Uterus (tissue), 4 donors: Measurements from ENCODE around the gene MED26. TPM values are rescaled to one million over a fixed set of nuclear protein-coding genes. Genes with fewer than 3 reads are reported as not detected.

ENCODE experiments used
- DNase-seq, 2 donors: peaks; one replicate each; pipeline ENCODE4 v3.0.0-alpha.2; 2019 to 2020
- H3K27ac ChIP-seq, 2 donors: fragments of 200-600 bp; sonication (generic); 1 replicate in 1 of 2; 2 replicates in 1 of 2; pipeline ENCODE4 v1.5.1; 2016 to 2018
- H3K27me3 ChIP-seq, 2 donors: fragments of 200-600 bp; sonication (generic); one replicate each; pipeline ENCODE4 v1.5.1; 2018 to 2019; ENCODE audit warnings: control low read depth in 1 of 2
- H3K36me3 ChIP-seq, 2 donors: fragments of 200-600 bp; sonication (generic); one replicate each; pipeline ENCODE4 v1.5.1; 2019; ENCODE audit warnings: control low read depth in 1 of 2
- H3K4me1 ChIP-seq, 2 donors: fragments of 200-600 bp; sonication (generic); one replicate each; pipeline ENCODE4 v1.5.1; 2018 to 2019; ENCODE audit warnings: control low read depth in 1 of 2
- H3K4me3 ChIP-seq, 2 donors: fragments of 200-600 bp; sonication (generic); 1 replicate in 1 of 2; 2 replicates in 1 of 2; pipeline ENCODE4 v1.5.1; 2018 to 2019; ENCODE audit warnings: mild to moderate bottlenecking in 1 of 2
- H3K9me3 ChIP-seq, 2 donors: fragments of 200-600 bp; sonication (generic); one replicate each; pipeline ENCODE4 v1.5.1; 2019; ENCODE audit warnings: control low read depth in 1 of 2
- POLR2A ChIP-seq, 2 donors: fragments of 450-650 bp; IDR thresholded peaks; one replicate each; pipeline ENCODE4 v1.6.1; 2016; ENCODE audit warnings: antibody characterized with exemption in 2 of 2, mild to moderate bottlenecking in 1 of 2, moderate library complexity in 1 of 2
- intact Hi-C: fragments of 100-400 bp; cut with DNase I; formaldehyde crosslinking; loops from one replicate; pipeline ENCODE4 v1.15.1; 2023; ENCODE audit warnings: low total_unique reads
- small RNA-seq: library from RNA; depleted of rRNA; stranded (forward); fragments of <200 nt; gene quantifications from one replicate; pipeline ENCODE3, GENCODE V24; 2016
- total RNA-seq, 4 donors: library from RNA; depleted of rRNA in 3 of 4; stranded (reverse); fragments of >200 nt in 3 of 4; gene quantifications; one replicate each; pipeline versions ENCODE4 v1.1.0 to v1.2.4, GENCODE V29; 2014 to 2023
- TF ChIP-seq, protein P1 (sequence below), 4 experiments: fragments of 200-600 bp in 2 of 4; fragments of 450-650 bp in 2 of 4; sonication (generic) in 2 of 4; IDR thresholded peaks; one replicate each; pipeline ENCODE4 v1.5.1; 2016 to 2019; ENCODE audit warnings: antibody characterized with exemption in 4 of 4, mild to moderate bottlenecking in 2 of 4, moderate library complexity in 1 of 4
- donor health status: DM: yes; HTN: yes; CAD: no.

Gene MED26
- total RNA-seq, 4 donors from 2014 or later = 1.5 to 13.5 (median 3.6) TPM

DNA sequence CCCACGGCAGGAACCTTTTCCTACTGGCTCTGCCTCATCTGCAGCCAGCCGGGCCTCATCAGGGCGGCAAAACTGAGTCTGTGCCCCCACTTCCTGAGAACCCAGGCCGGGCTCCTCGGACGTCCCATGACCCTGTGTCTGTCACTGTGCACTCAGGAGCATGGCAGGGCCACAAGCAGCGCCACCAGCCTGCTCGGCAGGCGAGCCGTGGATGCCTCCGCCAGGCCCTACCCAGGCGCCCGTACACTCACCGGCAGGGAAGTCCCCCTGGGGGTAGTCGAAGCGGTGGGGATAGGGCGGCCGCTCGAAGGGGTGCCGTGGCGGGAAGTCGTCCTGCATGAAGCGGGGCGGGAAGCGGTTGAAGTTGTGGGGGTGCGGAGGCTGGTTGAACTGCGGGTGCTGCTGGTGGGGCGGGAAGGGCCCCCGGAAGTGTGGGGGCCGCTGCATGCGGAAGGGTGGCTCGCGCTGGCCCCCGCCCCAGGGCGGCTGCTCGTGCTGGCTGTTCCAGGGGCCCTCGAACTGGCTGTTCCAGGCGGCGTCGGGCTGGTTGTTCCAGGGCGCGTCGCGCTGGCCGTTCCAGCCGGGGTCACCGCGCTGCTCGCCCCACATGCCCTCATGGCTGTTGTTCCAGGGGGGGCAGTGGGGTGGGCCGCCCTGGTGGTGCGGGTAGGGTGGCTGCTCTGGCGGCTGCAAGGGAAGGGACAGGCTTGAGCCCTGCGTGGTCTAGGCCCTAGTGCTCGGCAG is 102.8 kb downstream of the MED26 start:
- H3K4me3 ChIP-seq = no peak overlapping the region
- DNase-seq = no peak
- TF ChIP-seq, protein P1, sequence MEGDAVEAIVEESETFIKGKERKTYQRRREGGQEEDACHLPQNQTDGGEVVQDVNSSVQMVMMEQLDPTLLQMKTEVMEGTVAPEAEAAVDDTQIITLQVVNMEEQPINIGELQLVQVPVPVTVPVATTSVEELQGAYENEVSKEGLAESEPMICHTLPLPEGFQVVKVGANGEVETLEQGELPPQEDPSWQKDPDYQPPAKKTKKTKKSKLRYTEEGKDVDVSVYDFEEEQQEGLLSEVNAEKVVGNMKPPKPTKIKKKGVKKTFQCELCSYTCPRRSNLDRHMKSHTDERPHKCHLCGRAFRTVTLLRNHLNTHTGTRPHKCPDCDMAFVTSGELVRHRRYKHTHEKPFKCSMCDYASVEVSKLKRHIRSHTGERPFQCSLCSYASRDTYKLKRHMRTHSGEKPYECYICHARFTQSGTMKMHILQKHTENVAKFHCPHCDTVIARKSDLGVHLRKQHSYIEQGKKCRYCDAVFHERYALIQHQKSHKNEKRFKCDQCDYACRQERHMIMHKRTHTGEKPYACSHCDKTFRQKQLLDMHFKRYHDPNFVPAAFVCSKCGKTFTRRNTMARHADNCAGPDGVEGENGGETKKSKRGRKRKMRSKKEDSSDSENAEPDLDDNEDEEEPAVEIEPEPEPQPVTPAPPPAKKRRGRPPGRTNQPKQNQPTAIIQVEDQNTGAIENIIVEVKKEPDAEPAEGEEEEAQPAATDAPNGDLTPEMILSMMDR (IDR thresholded peaks at IDR 0.05) = no peak
- TF ChIP-seq POLR2A (IDR thresholded peaks at IDR 0.05) = no peak
- no peaks in the 10 kb centered on the region for H3K9me3 ChIP-seq
- H3K27me3 ChIP-seq = no peaks in the 10 kb centered on the region
- intact Hi-C loops = no loop called here
- no peaks in the 10 kb centered on the region for H3K36me3 ChIP-seq
- H3K4me1 ChIP-seq = no peaks in the 10 kb centered on the region
- no peak overlapping the region for H3K27ac ChIP-seq

Small RNA genes lying within 50 kb of the gene (small RNA-seq; reads per million reads assigned to genes)
- gene RN7SL146P = not detected

Other genes starting within 250 kb of the MED26 start
- 10 to 100 TPM; 18.8 to 67.2 (median 39.6) TPM for gene EPS15L1, start 156.2 kb downstream of the MED26 start, total RNA-seq
- not detected for gene CALR3, start 132.0 kb downstream of the MED26 start, total RNA-seq
- 10 to 100 TPM in 1 of 4 donors, 1 to 10 TPM in 2, under 1 TPM in 1; 0.26 to 11.9 (median 7.5) TPM for gene C19orf44, start 131.8 kb downstream of the MED26 start, total RNA-seq
- gene CHERP, start 85.8 kb downstream of the MED26 start, total RNA-seq = 10 to 100 TPM in 1 of 4 donors, 1 to 10 TPM in 3; 1.8 to 47.9 (median 7.8) TPM
- 10 to 100 TPM; 10.2 to 39.8 (median 19.8) TPM for gene SLC35E1, start 55.8 kb downstream of the MED26 start, total RNA-seq
- 100 to 1,000 TPM in 1 of 4 donors, 10 to 100 TPM in 3; 26.6 to 144 (median 85.0) TPM for gene SMIM7, start 31.9 kb upstream of the MED26 start, total RNA-seq
- 1 to 10 TPM in 2 of 4 donors, not detected in 2; 3.5 to 5.0 TPM for gene TMEM38A, start 32.9 kb upstream of the MED26 start, total RNA-seq
- 1 to 10 TPM in 1 of 4 donors, under 1 TPM in 2, not detected in 1; under 0.01 to 2.6 (median 0.21) TPM for gene NWD1, start 91.6 kb upstream of the MED26 start, total RNA-seq
- gene SIN3B, start 201.2 kb upstream of the MED26 start, total RNA-seq = 100 to 1,000 TPM in 2 of 4 donors, 10 to 100 TPM in 2; 21.2 to 149 (median 92.3) TPM